Panc1 (cell line): Measurements from ENCODE around the gene DDX4.

Experiments
- TF ChIP-seq, protein P1 (sequence below): fragments of 450-650 bp; IDR thresholded peaks from 2 replicates; pipeline ENCODE4 v1.5.1; 2017; ENCODE audit warnings: mild to moderate bottlenecking
- TF ChIP-seq, protein P2 (sequence below), 2 experiments: IDR thresholded peaks; 2 replicates each; pipeline ENCODE4 v1.6.1; 2011 to 2012; ENCODE audit warnings: low read depth in 2 of 2, control low read depth in 1 of 2, low read length in 1 of 2, mild to moderate bottlenecking in 1 of 2, moderate library complexity in 1 of 2; ENCODE audit not compliant: insufficient read depth in 1 of 2

DNA sequence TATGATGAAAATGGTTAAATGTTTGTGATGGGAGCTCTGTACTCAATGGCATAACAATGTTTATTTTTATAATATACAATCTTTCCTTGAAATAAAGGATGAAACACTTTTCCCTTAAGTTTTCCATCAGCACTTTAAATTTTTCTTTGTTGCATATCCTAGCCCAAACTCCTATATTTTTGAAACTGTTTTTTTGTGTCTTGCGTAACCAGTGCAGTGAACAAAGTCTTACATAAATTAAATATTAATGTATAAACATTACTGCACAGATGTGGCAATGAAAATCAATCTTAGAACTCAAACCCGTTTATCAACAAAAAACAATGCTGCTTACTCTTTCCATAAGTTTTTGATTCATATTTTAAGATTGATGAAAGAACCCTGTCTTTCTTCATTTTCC is 79.2 kb downstream of the DDX4 start:
- TF ChIP-seq, protein P1, sequence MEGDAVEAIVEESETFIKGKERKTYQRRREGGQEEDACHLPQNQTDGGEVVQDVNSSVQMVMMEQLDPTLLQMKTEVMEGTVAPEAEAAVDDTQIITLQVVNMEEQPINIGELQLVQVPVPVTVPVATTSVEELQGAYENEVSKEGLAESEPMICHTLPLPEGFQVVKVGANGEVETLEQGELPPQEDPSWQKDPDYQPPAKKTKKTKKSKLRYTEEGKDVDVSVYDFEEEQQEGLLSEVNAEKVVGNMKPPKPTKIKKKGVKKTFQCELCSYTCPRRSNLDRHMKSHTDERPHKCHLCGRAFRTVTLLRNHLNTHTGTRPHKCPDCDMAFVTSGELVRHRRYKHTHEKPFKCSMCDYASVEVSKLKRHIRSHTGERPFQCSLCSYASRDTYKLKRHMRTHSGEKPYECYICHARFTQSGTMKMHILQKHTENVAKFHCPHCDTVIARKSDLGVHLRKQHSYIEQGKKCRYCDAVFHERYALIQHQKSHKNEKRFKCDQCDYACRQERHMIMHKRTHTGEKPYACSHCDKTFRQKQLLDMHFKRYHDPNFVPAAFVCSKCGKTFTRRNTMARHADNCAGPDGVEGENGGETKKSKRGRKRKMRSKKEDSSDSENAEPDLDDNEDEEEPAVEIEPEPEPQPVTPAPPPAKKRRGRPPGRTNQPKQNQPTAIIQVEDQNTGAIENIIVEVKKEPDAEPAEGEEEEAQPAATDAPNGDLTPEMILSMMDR = no peak
- TF ChIP-seq, protein P2, sequence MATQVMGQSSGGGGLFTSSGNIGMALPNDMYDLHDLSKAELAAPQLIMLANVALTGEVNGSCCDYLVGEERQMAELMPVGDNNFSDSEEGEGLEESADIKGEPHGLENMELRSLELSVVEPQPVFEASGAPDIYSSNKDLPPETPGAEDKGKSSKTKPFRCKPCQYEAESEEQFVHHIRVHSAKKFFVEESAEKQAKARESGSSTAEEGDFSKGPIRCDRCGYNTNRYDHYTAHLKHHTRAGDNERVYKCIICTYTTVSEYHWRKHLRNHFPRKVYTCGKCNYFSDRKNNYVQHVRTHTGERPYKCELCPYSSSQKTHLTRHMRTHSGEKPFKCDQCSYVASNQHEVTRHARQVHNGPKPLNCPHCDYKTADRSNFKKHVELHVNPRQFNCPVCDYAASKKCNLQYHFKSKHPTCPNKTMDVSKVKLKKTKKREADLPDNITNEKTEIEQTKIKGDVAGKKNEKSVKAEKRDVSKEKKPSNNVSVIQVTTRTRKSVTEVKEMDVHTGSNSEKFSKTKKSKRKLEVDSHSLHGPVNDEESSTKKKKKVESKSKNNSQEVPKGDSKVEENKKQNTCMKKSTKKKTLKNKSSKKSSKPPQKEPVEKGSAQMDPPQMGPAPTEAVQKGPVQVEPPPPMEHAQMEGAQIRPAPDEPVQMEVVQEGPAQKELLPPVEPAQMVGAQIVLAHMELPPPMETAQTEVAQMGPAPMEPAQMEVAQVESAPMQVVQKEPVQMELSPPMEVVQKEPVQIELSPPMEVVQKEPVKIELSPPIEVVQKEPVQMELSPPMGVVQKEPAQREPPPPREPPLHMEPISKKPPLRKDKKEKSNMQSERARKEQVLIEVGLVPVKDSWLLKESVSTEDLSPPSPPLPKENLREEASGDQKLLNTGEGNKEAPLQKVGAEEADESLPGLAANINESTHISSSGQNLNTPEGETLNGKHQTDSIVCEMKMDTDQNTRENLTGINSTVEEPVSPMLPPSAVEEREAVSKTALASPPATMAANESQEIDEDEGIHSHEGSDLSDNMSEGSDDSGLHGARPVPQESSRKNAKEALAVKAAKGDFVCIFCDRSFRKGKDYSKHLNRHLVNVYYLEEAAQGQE (IDR thresholded peaks at IDR 0.05; ENCODE audit: insufficient read depth in 1 of 2, low read depth in 2 of 2, low read length in 1 of 2) = no peak
